B cell (primary cell): ENCODE results near the gene MCUB. TPM values are rescaled to one million over a fixed set of nuclear protein-coding genes. Genes with fewer than 3 reads are reported as not detected.

ENCODE experiments used
- ATAC-seq: fragments of 200-7000 bp; cut with Tn5 transposase; one replicate; pipeline ENCODE4 v1.10.0; 2021; ENCODE audit warnings: low read depth, mild to moderate bottlenecking, moderate number of reproducible peaks, moderate library complexity
- CTCF ChIA-PET: fragments of 350-600 bp; sonication (Branson Sonifier 250); formaldehyde crosslinking; loops from one replicate; lab custom pipeline; 2021; ENCODE audit warnings: antibody characterized with exemption, inconsistent platforms; lab: Charles Lee
- POLR2A ChIA-PET: fragments of 350-600 bp; sonication (Branson Sonifier 250); formaldehyde crosslinking; loops from one replicate; lab custom pipeline; 2021; ENCODE audit warnings: antibody characterized with exemption; lab: Charles Lee
- DNase-seq: peaks from one replicate; pipeline ENCODE4 v3.0.0; 2013
- H2AFZ ChIP-seq: 2 replicates; pipeline ENCODE4 v1.6.1; 2012; ENCODE audit warnings: mild to moderate bottlenecking, low read depth, low read length; ENCODE audit not compliant: insufficient read depth, poor library complexity, severe bottlenecking
- H3K27ac ChIP-seq, 2 donors: 1 replicate in 1 of 2; 2 replicates in 1 of 2; pipeline ENCODE4 v1.5.1; 2012 to 2013; ENCODE audit warnings: low read length in 2 of 2, mild to moderate bottlenecking in 2 of 2, moderate library complexity in 1 of 2
- H3K27me3 ChIP-seq, 4 experiments: fragments of 200-600 bp in 1 of 4; sonication (generic) in 1 of 4; replicated peaks in 1 of 4; 1 replicate in 2 of 4; 2 replicates in 2 of 4; pipeline versions ENCODE4 v1.6.1 to v1.7.0; 2013 to 2016; ENCODE audit warnings: low read length in 3 of 4, mild to moderate bottlenecking in 2 of 4, mixed read lengths in 1 of 4, moderate library complexity in 1 of 4; ENCODE audit not compliant: insufficient read depth in 4 of 4, control insufficient read depth in 3 of 4; ENCODE audit errors: control extremely low read depth in 1 of 4
- H3K36me3 ChIP-seq, 2 experiments: replicated peaks in 1 of 2; 1 replicate in 1 of 2; 2 replicates in 1 of 2; pipeline versions ENCODE4 v1.6.1 to v1.7.1; 2013; ENCODE audit warnings: low read length in 1 of 2; ENCODE audit not compliant: insufficient read depth in 2 of 2, control insufficient read depth in 1 of 2; ENCODE audit errors: control extremely low read depth in 1 of 2, extremely low read depth in 1 of 2
- H3K4me1 ChIP-seq, 2 donors: fragments of 200-600 bp in 1 of 2; sonication (generic) in 1 of 2; 1 replicate in 1 of 2; 2 replicates in 1 of 2; pipeline versions ENCODE4 v1.5.1 to v1.6.1; 2013 to 2017; ENCODE audit warnings: low read length in 2 of 2; ENCODE audit not compliant: control insufficient read depth in 2 of 2, insufficient read depth in 2 of 2
- H3K4me2 ChIP-seq: replicated peaks from 2 replicates; pipeline ENCODE3; 2012; ENCODE audit warnings: mild to moderate bottlenecking, low read depth, low read length; ENCODE audit not compliant: poor library complexity, severe bottlenecking
- H3K4me3 ChIP-seq, 5 experiments: fragments of 200-600 bp in 1 of 5; sonication (generic) in 1 of 5; 1 replicate in 3 of 5; 2 replicates in 2 of 5; pipeline versions ENCODE4 v1.5.1 to v1.7.0; 2011 to 2016; ENCODE audit warnings: low read length in 4 of 5, mild to moderate bottlenecking in 4 of 5, low read depth in 2 of 5, control low read depth in 1 of 5, moderate library complexity in 1 of 5; ENCODE audit not compliant: insufficient read depth in 1 of 5; ENCODE audit errors: control extremely low read depth in 1 of 5, extremely low read depth in 1 of 5
- H3K79me2 ChIP-seq: fragments of 200-600 bp; sonication (generic); one replicate; pipeline ENCODE4 v1.6.0; 2016; ENCODE audit warnings: low read length; ENCODE audit not compliant: control insufficient read depth, insufficient read depth
- H3K9ac ChIP-seq: fragments of 200-600 bp; sonication (generic); 2 replicates; pipeline ENCODE4 v1.6.1; 2017; ENCODE audit warnings: mild to moderate bottlenecking, low read length, moderate library complexity
- H3K9me3 ChIP-seq, 3 donors: one replicate each; pipeline versions ENCODE4 v1.6.1 to v1.7.1; 2013; ENCODE audit warnings: low read length in 2 of 3; ENCODE audit not compliant: control insufficient read depth in 2 of 3, insufficient read depth in 1 of 3; ENCODE audit errors: control extremely low read depth in 1 of 3
- H4K20me1 ChIP-seq: 2 replicates; pipeline ENCODE4 v1.6.0; 2012; ENCODE audit warnings: mild to moderate bottlenecking, low read length; ENCODE audit not compliant: insufficient read depth, control insufficient read depth, poor library complexity, severe bottlenecking
- H3K27ac Mint-ChIP-seq: one replicate; pipeline ENCODE4 v1.8.0; 2021; ENCODE audit warnings: mixed read lengths
- H3K27me3 Mint-ChIP-seq: one replicate; pipeline ENCODE4 v1.8.0; 2021; ENCODE audit warnings: mixed read lengths
- H3K4me1 Mint-ChIP-seq: one replicate; pipeline ENCODE4 v1.8.0; 2021; ENCODE audit warnings: mixed read lengths
- H3K4me3 Mint-ChIP-seq: one replicate; pipeline ENCODE4 v1.8.0; 2021; ENCODE audit warnings: mixed read lengths
- H3K9me3 Mint-ChIP-seq: one replicate; pipeline ENCODE4 v1.8.0; 2022; ENCODE audit warnings: mixed read lengths; ENCODE audit not compliant: insufficient read depth
- EZH2 ChIP-seq: IDR thresholded peaks from 2 replicates; pipeline ENCODE4 v1.6.1; 2012; ENCODE audit warnings: borderline replicate concordance, low read depth, mild to moderate bottlenecking, moderate library complexity, low read length; ENCODE audit not compliant: insufficient read depth, poor library complexity, severe bottlenecking
- WGBS: methylation state at CpG from one replicate; pipeline ENCODE4 v1.1.5; 2013; ENCODE audit warnings: missing lambda C conversion rate; ENCODE audit not compliant: insufficient coverage; 5-methylcytosine and 5-hydroxymethylcytosine counted together
- intact Hi-C: fragments of 100-400 bp; cut with micrococcal nuclease; formaldehyde crosslinking; loops from one replicate; pipeline ENCODE4 v1.10.0; 2022
- polyA plus RNA-seq: library from polyadenylated mRNA; depleted of rRNA; stranded (reverse); fragments of >200 nt; gene quantifications from 2 replicates; pipeline ENCODE4 v1.2.3, GENCODE V29; 2012
- total RNA-seq, 2 donors: library from RNA; stranded (reverse); fragments of 120-200 nt in 1 of 2; gene quantifications; 1 replicate in 1 of 2; 2 replicates in 1 of 2; pipeline versions ENCODE4 v1.2.3 to v1.2.4, GENCODE V29; 2013 to 2022
- TF ChIP-seq, protein P1 (sequence below): fragments of 200-600 bp; IDR thresholded peaks from one replicate; pipeline ENCODE4 v1.8.0; 2022; ENCODE audit warnings: antibody characterized with exemption, mild to moderate bottlenecking

The MCUB gene
- total and polyA plus RNA-seq, 2 donors (not counting 1 experiment from before 2014, with no cell fraction given), result 59.3 to 114 TPM

DNA sequence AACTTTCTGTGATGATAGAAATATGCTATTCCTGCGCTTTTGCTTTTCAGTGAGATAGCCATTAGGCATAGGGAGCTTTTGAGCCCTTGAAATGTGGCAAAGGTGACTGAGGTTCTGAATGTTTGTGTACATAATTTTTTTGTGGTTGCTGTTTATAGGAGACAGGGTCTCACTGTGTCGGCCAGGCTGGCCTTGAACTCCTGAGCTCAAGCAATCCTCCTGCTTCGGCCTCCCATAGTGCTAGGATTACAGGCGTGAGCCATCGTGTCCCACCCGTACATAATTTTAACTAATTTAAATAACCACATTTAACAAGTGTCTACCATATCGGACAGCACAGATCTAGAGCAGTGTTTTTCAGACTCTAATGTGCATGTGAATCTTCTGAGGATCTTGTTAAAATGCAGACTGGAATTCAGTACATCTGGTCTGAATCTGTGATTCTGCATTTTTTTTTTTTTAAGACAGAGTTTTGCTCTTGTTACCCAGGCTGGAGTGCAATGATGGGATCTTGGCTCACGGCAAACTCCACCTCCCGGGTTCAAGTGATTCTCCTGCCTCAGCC lies 97.9 kb downstream of the MCUB start:
- TF ChIP-seq EZH2, result no peak
- TF ChIP-seq, protein P1, sequence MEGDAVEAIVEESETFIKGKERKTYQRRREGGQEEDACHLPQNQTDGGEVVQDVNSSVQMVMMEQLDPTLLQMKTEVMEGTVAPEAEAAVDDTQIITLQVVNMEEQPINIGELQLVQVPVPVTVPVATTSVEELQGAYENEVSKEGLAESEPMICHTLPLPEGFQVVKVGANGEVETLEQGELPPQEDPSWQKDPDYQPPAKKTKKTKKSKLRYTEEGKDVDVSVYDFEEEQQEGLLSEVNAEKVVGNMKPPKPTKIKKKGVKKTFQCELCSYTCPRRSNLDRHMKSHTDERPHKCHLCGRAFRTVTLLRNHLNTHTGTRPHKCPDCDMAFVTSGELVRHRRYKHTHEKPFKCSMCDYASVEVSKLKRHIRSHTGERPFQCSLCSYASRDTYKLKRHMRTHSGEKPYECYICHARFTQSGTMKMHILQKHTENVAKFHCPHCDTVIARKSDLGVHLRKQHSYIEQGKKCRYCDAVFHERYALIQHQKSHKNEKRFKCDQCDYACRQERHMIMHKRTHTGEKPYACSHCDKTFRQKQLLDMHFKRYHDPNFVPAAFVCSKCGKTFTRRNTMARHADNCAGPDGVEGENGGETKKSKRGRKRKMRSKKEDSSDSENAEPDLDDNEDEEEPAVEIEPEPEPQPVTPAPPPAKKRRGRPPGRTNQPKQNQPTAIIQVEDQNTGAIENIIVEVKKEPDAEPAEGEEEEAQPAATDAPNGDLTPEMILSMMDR, result no peak
- Mint-ChIP-seq H3K27me3 (no peaks in the 10 kb centered on the region), H3K4me3 (no peak overlapping the region), H3K4me1 (peaks cover 4% of the 10 kb centered on the region), H3K9me3 (peaks cover 2% of the 10 kb centered on the region), H3K27ac (no peak overlapping the region)
- DNase-seq (no peak), ATAC-seq (no peak)
- H3K36me3 ChIP-seq, result peaks cover 0 to 20% of the 10 kb centered on the region in 2 experiments
- H2AFZ ChIP-seq, result no peak overlapping the region
- H3K27ac ChIP-seq, result no peak overlapping the region
- no peak overlapping the region for H3K4me3 ChIP-seq
- H3K27me3 ChIP-seq, result no peaks in the 10 kb centered on the region
- H3K79me2 ChIP-seq, result peaks cover 44% of the 10 kb centered on the region
- peaks cover 35% of the 10 kb centered on the region for H4K20me1 ChIP-seq
- intact Hi-C loops, result no loop called here
- no peaks in the 10 kb centered on the region for H3K4me1 ChIP-seq
- H3K9me3 ChIP-seq, result peaks cover 0 to 6% (median under 1%) of the 10 kb centered on the region in 3 donors
- no peak overlapping the region for H3K4me2 ChIP-seq
- no peak overlapping the region for H3K9ac ChIP-seq
- WGBS, result 100% methylated on average over 3 of the region's 9 CpGs
- ChIA-PET POLR2A (no interaction called here), CTCF (interaction anchor here (1.4 kb wide), 1 partner anchor 236 kb away, joined by 4 read pairs; no protein-coding TSS in a partner anchor)

DNA sequence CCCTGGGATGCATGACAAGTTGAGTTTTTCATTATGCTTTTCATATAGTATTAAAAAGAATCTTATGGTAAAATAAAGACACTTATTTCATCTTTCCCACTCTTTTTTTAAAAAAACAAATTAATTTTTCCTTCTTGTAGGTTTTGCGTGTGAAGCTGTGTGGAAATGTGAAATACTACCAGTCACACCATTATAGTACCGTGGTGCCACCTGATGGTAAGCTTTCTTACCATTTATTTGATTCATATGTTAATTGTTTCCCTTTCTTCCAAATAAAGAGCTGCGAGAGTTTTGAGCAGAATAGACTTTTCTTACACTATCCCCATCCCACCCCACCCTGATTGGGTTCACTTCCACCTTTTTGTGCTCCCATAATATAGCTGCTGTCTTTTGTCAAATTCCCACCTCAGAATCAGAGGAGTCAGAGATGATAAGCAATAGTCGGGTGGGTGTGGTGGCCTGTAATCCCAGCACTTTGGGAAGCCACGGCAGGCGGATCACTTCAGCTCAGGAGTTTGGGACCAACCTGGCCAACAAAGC lies 98.9 kb downstream of the MCUB start:
- Mint-ChIP-seq H3K4me1 (peaks cover 2% of the 10 kb centered on the region), H3K27me3 (no peaks in the 10 kb centered on the region), H3K9me3 (no peaks in the 10 kb centered on the region), H3K4me3 (no peak overlapping the region), H3K27ac (no peak overlapping the region)
- intact Hi-C loops, result loop anchor here (1.0 kb wide), 1 partner anchor 237 kb away; no protein-coding TSS in a partner anchor
- DNase-seq, result no peak
- ChIA-PET POLR2A (no interaction called here), CTCF (interaction anchor here (0.9 to 1.4 kb wide), 3 partner anchors 9 to 237 kb away, joined by 3 to 5 read pairs (median 4); partner anchors contain the start of gene SEC24B)
- Histone ChIP-seq H2AFZ (no peak overlapping the region), H3K9me3 (no peaks in the 10 kb centered on the region), H3K4me3 (no peak overlapping the region), H4K20me1 (peaks cover 32% of the 10 kb centered on the region), H3K4me2 (no peak overlapping the region), H3K27me3 (no peaks in the 10 kb centered on the region), H3K27ac (no peak overlapping the region), H3K9ac (no peak overlapping the region), H3K4me1 (no peaks in the 10 kb centered on the region), H3K79me2 (peaks cover 45% of the 10 kb centered on the region), H3K36me3 (peaks cover 0 to 27% of the 10 kb centered on the region in 2 experiments)
- WGBS, result no CpG with 5 or more reads among the region's 6 CpGs
- no peak for ATAC-seq
- no peak for TF ChIP-seq EZH2
- TF ChIP-seq, protein P1, result no peak
